ENCODE data around the gene SUMO2. TPM values are rescaled to one million over a fixed set of nuclear protein-coding genes. Genes with fewer than 3 reads are reported as not detected.

SUMO2 gene
- total RNA-seq, result 91.3 and 109 TPM in 2 replicates
- polyA plus RNA-seq, result 485 and 542 TPM in 2 replicates

DNA sequence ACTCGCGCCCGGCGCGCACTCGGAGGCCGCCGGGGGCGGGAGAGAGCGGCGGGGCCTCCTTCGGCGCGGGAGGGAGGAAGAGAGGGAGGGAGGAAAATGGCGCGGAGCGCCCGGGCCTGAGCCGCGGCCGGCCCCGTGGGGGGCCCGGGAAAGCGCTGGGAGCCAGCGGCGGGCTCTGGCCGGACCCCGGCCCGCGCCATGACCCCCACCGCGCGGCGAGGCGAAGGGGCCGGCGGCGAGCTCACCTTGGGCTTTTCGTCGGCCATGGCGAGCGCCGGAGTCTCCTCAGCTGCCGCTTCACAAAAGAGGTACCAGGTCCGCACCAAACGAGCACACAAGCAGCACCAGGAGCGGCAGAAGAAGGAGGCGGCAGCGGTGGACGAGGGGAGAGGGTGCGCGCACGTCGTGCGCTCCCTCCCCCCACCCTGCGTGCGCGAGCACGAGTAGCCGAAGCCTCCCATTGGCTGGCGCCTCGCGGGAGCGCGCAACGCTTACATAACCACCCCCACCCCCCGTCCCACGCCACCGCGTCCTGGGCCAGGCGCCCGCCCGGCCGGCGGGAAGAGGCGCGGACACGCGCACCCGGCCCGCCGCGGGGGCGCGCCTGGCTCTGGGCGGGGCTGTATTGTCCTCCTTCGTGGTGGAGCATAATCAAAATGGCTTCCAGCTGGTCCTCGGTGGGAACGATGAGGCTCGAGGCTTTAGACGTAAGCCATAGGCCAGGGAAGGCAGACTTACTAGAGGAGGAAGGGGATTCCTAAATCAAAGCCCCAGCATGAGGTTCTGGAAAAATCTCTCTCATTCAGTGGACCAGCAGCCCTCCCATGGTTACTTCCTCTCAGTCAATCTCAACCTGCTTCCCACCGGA lies at the start of gene SUMO2:
Gene SUMO2 (minus strand): TSS at position 391 of the 868 bp plus-strand sequence. CDS start 125 bp downstream, at position 266.
- peaks cover 3% of the 10 kb centered on the region for H3K36me3 ChIP-seq
- H3K4me1 ChIP-seq (ENCODE audit: low read depth), result peaks cover 9% of the 10 kb centered on the region
- H3K27ac ChIP-seq, result peak within 1 kb of the TSS; percentile 99
- no peaks in the 10 kb centered on the region for H3K27me3 ChIP-seq
- H3K4me3 ChIP-seq, result peak within 1 kb of the TSS; percentile 85
- peak; percentile 95 to 98 for DNase-seq (ENCODE audit: low read depth in 1 of 2, low spot score in 1 of 2)
- TF ChIP-seq, protein P1, sequence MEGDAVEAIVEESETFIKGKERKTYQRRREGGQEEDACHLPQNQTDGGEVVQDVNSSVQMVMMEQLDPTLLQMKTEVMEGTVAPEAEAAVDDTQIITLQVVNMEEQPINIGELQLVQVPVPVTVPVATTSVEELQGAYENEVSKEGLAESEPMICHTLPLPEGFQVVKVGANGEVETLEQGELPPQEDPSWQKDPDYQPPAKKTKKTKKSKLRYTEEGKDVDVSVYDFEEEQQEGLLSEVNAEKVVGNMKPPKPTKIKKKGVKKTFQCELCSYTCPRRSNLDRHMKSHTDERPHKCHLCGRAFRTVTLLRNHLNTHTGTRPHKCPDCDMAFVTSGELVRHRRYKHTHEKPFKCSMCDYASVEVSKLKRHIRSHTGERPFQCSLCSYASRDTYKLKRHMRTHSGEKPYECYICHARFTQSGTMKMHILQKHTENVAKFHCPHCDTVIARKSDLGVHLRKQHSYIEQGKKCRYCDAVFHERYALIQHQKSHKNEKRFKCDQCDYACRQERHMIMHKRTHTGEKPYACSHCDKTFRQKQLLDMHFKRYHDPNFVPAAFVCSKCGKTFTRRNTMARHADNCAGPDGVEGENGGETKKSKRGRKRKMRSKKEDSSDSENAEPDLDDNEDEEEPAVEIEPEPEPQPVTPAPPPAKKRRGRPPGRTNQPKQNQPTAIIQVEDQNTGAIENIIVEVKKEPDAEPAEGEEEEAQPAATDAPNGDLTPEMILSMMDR (IDR thresholded peaks at IDR 0.05; ENCODE audit: low read depth, low read length), result peak; percentile 25
- H3K9me3 ChIP-seq (ENCODE audit: low read depth), result no peaks in the 10 kb centered on the region

DNA sequence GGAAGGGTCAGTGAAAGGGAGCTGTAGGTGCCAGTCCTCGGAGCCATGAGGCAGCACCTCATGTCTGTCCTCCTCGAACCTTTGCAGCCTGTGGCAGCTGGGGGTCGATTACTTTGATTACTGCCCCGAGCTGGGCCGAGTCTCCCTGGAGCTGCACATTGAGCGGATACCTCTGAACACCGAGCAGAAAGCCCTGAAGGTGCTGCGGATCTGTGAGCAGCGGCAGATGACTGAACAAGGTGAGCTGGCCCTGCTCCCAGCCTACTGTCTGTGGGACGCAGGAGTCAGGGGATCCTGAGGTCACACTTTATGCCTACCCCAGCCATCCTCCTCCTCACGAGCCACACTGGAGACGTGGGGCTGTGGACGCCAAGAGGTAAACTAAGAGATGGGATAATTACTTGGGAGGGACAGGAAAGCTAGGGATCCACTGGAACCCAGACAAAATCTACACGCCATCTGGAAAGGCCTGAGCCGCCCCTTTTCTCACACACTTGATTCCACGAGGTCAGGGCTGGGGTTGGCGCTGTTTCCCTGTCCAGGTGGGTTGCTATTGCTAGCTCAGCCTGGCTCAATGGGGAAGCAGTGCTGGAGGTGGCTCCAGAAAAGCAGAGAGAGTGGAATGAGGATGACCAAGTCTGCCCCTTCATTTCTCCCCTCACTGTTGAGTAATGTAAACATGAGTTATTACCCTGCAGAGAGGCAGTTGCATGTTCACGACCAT lies 49.1 kb upstream of the SUMO2 start:
- DNase-seq (ENCODE audit: low read depth in 1 of 2, low spot score in 1 of 2), result no peak
- no peaks in the 10 kb centered on the region for H3K27me3 ChIP-seq
- H3K36me3 ChIP-seq, result peaks cover 52% of the 10 kb centered on the region
- no peak overlapping the region for H3K27ac ChIP-seq
- no peaks in the 10 kb centered on the region for H3K9me3 ChIP-seq (ENCODE audit: low read depth)
- TF ChIP-seq, protein P1 (IDR thresholded peaks at IDR 0.05; ENCODE audit: low read depth, low read length), result no peak
- no peak overlapping the region for H3K4me3 ChIP-seq
- no peaks in the 10 kb centered on the region for H3K4me1 ChIP-seq (ENCODE audit: low read depth)

DNA sequence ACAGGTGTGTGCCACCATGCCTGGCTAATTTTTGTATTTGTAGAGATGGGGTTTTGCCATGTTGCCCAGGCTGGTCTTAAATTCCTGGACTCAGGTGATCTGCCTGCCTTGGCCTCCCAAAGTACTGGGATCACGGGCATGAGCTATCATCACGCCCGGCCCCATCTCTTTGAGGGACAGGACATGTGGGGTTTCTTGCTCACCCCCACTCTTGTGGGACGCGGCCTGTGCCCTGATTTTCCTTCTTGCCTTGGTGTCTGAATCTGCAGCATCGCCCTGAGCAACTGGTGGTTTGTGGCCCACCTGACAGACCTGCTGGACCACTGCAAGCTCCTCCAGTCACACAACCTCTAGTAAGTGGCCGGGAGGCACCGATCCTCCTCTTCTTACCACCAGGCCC lies 48.3 kb upstream of the SUMO2 start:
- TF ChIP-seq, protein P1 (IDR thresholded peaks at IDR 0.05; ENCODE audit: low read depth, low read length), result no peak
- Histone ChIP-seq H3K4me1 (ENCODE audit: low read depth) (no peaks in the 10 kb centered on the region), H3K36me3 (peaks cover 54% of the 10 kb centered on the region), H3K4me3 (no peak overlapping the region), H3K27ac (no peak overlapping the region), H3K27me3 (no peaks in the 10 kb centered on the region), H3K9me3 (ENCODE audit: low read depth) (no peaks in the 10 kb centered on the region)
- DNase-seq (ENCODE audit: low read depth in 1 of 2, low spot score in 1 of 2), result no peak

DNA sequence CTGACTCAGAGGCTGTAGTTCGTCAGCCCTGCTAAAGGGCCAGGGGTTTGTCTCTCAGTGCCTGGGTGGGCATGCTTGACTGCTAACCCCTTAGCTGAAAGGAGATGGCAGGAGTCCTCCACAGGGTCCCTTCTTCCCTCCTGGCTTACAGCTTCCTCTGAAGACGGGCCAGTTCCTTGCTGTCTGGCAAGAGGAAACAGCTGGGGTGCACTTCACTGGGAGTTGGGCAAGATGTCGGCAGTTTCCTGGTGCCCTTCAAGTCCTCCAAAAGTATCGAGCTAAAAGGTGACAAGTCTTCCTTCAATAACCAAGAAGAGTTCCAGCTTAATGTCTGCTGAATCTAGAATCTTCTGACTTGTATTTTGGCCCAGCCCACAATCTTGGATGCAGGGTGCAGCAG lies 46.1 kb upstream of the SUMO2 start:
- H3K27me3 ChIP-seq, result no peaks in the 10 kb centered on the region
- TF ChIP-seq, protein P1 (IDR thresholded peaks at IDR 0.05; ENCODE audit: low read depth, low read length), result no peak
- no peak overlapping the region for H3K27ac ChIP-seq
- no peaks in the 10 kb centered on the region for H3K4me1 ChIP-seq (ENCODE audit: low read depth)
- DNase-seq (ENCODE audit: low read depth in 1 of 2, low spot score in 1 of 2), result no peak
- no peak overlapping the region for H3K4me3 ChIP-seq
- no peaks in the 10 kb centered on the region for H3K9me3 ChIP-seq (ENCODE audit: low read depth)
- peaks cover 50% of the 10 kb centered on the region for H3K36me3 ChIP-seq

DNA sequence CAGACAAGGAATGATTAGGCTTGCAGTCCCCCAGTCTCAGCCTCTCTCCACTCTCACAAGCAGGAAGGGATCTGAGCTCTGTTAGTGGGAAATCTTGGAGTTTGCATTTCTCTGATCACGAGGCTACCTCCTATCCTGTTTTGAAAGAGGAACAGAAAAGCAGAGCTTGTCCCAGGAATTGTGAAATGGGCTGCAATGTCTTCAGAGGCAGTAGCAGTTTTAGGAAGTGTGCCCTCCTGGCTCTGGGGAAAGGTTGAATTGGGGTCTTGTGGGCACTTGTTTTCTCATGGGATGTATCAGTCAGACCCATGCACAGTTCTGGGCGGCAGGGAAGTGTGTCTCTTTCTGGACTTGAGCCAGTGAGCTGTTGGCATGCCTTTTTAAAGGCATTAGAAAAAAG lies 45.5 kb upstream of the SUMO2 start:
- DNase-seq (ENCODE audit: low read depth in 1 of 2, low spot score in 1 of 2), result no peak
- H3K27ac ChIP-seq, result no peak overlapping the region
- no peak overlapping the region for H3K4me3 ChIP-seq
- no peaks in the 10 kb centered on the region for H3K9me3 ChIP-seq (ENCODE audit: low read depth)
- TF ChIP-seq, protein P1 (IDR thresholded peaks at IDR 0.05; ENCODE audit: low read depth, low read length), result no peak
- H3K4me1 ChIP-seq (ENCODE audit: low read depth), result no peaks in the 10 kb centered on the region
- H3K36me3 ChIP-seq, result peaks cover 53% of the 10 kb centered on the region
- H3K27me3 ChIP-seq, result no peaks in the 10 kb centered on the region

All from cardiac muscle cell (in vitro differentiated cells and primary cell).